HG02678 (cell line): ENCODE results near the gene PXDN.

Experiments used
- ATAC-seq: cut with Tn5 transposase; IDR thresholded peaks from one replicate; pipeline ENCODE4 v1.9.1; 2021; ENCODE audit warnings: mild to moderate bottlenecking, moderate library complexity; ENCODE audit not compliant: unreplicated experiment

The PXDN gene

GRCh38 chr2:1621041-1621440 is 123.3 kb downstream of the PXDN start:
- no peak for ATAC-seq

- no peak for ATAC-seq
Measured at GRCh38 chr2:1620081-1620480, 124.2 kb downstream of the PXDN start.

GRCh38 chr2:1619556-1619955 is 124.8 kb downstream of the PXDN start:
- no peak for ATAC-seq

GRCh38 chr2:1618974-1619373 is 125.3 kb downstream of the PXDN start:
- ATAC-seq = no peak

- ATAC-seq = no peak
Measured at GRCh38 chr2:1618191-1618961, 125.9 kb downstream of the PXDN start.

DNA sequence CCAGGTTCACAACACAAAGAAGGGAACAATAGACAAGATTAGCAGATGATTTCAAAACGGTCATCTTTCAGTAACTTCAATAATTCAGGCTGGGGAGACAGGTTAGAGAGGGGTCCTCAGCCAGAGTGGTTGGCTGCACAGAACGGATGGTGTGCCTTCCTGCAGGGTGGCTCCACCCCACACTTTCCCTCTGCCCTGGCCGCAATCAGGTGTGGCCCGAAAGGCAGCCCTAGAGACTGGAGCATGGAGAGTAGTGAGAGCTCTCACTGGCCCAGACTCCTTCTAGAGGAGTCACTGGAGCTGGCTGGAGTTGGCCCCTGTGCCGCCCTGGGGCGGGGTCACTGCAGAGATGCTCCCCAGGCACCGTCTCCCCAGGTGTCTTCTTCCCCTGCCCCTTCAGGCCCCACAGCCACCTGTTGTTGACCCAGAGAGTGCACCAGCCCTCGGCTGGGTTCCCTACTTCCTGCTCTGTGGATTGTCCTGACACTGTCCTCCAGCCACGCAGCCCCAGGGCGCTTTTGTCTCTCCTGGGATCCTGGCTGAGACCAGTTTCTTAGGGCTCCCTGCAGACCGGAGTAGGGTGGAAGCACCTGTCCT is 126.8 kb downstream of the PXDN start:
- no peak for ATAC-seq

DNA sequence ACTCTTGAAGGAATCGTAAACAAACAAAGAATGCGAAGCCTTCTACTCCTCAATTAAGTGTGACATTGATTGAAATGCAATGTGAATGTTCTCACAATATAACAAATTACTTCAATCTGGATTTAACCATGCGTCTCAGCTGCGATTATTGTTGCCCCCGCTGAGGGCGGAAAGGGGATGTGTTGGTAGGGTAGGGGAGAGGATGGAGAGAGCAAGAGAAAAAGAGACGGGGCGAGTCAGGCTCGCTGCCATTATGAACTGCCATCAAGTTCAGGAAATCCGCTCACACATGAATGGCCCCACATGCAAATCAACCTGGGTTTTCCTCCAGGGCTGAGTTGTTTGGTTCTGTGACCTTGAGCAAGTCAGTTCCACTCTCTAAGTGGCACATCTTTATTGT is 129.8 kb downstream of the PXDN start:
- no peak for ATAC-seq

GRCh38 chr2:1613731-1614354 is 130.5 kb downstream of the PXDN start:
- no peak for ATAC-seq

- no peak for ATAC-seq
Measured at GRCh38 chr2:1613078-1613445, 131.3 kb downstream of the PXDN start.

- no peak for ATAC-seq
Measured at GRCh38 chr2:1612391-1613077, 131.8 kb downstream of the PXDN start.

DNA sequence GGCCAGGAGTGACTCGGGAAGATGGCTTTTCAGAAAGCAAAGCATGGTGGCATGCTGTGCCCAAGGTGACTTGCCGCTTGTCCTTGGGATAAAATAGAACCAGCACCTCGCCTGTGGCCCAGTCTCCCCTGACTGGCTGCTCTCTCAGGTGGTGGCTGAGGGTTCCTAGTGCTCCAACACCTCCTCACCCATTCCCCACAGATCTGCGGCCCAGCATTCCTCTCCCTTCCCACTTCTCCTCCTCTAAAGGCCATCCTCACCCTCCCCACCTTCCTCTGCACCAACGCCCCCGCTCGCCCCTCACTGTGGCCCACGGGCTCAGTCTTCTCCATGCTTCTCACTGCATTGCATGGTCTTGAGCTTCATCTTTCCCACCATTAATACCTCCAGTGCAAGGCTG is 132.4 kb downstream of the PXDN start:
- ATAC-seq = no peak

- ATAC-seq = no peak
Measured at GRCh38 chr2:1610096-1610485, 134.2 kb downstream of the PXDN start.

GRCh38 chr2:1609485-1610095 is 134.7 kb downstream of the PXDN start:
- no peak for ATAC-seq

GRCh38 chr2:1609040-1609439 is 135.3 kb downstream of the PXDN start:
- no peak for ATAC-seq

GRCh38 chr2:1607971-1608688 is 136.2 kb downstream of the PXDN start:
- no peak for ATAC-seq

- no peak for ATAC-seq
Measured at GRCh38 chr2:1607236-1607920, 136.9 kb downstream of the PXDN start.

- ATAC-seq = peak; percentile 51
Measured at GRCh38 chr2:1606421-1607235, 137.7 kb downstream of the PXDN start.

DNA sequence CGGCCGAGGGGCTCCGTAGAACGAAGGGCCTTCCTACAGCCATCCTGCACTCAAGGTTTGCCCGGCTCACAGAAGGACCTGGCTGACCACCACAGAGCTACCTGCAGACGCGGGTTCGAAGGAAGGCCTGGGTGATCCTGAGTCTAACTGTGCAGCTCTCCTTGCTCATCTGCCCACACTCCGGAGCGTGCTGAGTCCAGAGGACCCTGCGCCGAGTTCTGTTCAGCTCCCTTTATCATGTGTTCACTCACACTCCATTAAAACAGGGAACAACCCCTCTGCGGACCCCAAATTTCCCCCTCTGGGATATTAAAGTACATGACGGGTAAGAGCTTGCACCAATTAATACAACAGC is 138.3 kb downstream of the PXDN start:
- ATAC-seq = peak; percentile 14
